T follicular helper cell (primary cell): ENCODE data around the gene PPP1R12C.
"Not testable (repeated sequence)": the region's sequence is repeated elsewhere in the genome, so short reads cannot be mapped to it uniquely, and the experiment has no call there.

Experiments used
- DNase-seq: peaks from one replicate; pipeline ENCODE4 v3.0.0-alpha.2; 2020; ENCODE audit warnings: low read depth

The PPP1R12C gene

GRCh38 chr19:55076321-55076720 is 41.1 kb downstream of the PPP1R12C start:
- DNase-seq: no peak

GRCh38 chr19:55075371-55075998 is 42.0 kb downstream of the PPP1R12C start, which contains the start of gene EPS8L1:
Gene EPS8L1, plus strand, starts transcription at chr19:55075869. Its CDS starts 576 bp downstream, at chr19:55076445.
- DNase-seq: no peak

- no peak for DNase-seq
These were observed 45.5 kb downstream of the PPP1R12C start for GRCh38 chr19:55071913-55072312.

- no peak for DNase-seq
These were observed 46.3 kb downstream of the PPP1R12C start for GRCh38 chr19:55071129-55071502.

- DNase-seq: no peak
These were observed 46.8 kb downstream of the PPP1R12C start for GRCh38 chr19:55070466-55071128.

- no peak for DNase-seq
These were observed 47.6 kb downstream of the PPP1R12C start for GRCh38 chr19:55069865-55070197.

- DNase-seq: no peak
These were observed 48.2 kb downstream of the PPP1R12C start for GRCh38 chr19:55068950-55069864.

GRCh38 chr19:55067869-55068268 is 49.6 kb downstream of the PPP1R12C start:
- DNase-seq: no peak

GRCh38 chr19:55066107-55066709 is 51.2 kb downstream of the PPP1R12C start:
- no peak for DNase-seq

- not testable (repeated sequence) for DNase-seq
These were observed 51.9 kb downstream of the PPP1R12C start for GRCh38 chr19:55065516-55065915.

GRCh38 chr19:55063492-55063843 is 54.0 kb downstream of the PPP1R12C start:
- DNase-seq: no peak

GRCh38 chr19:55062735-55063491 is 54.5 kb downstream of the PPP1R12C start, which contains the start of gene RDH13:
Gene RDH13, minus strand, starts transcription at chr19:55063148. Its CDS starts 116 bp downstream, at chr19:55063032.
- peak; percentile 97 for DNase-seq

- not testable (repeated sequence) for DNase-seq
These were observed 57.1 kb downstream of the PPP1R12C start for GRCh38 chr19:55060287-55060686.

- DNase-seq: no peak
These were observed 58.4 kb downstream of the PPP1R12C start for GRCh38 chr19:55058781-55059610.

GRCh38 chr19:55056827-55057226 is 60.6 kb downstream of the PPP1R12C start:
- DNase-seq: no peak

GRCh38 chr19:55053735-55054134 is 63.7 kb downstream of the PPP1R12C start:
- no peak for DNase-seq

GRCh38 chr19:55050749-55051532 is 66.5 kb downstream of the PPP1R12C start:
- DNase-seq: no peak

GRCh38 chr19:55048446-55048845 is 69.0 kb downstream of the PPP1R12C start:
- no peak for DNase-seq

- DNase-seq: no peak
These were observed 69.5 kb downstream of the PPP1R12C start for GRCh38 chr19:55047951-55048350.
